HG03521 (cell line): Measurements from ENCODE around the gene SPRYD3.
"Not testable (repeated sequence)": the region's sequence is repeated elsewhere in the genome, so short reads cannot be mapped to it uniquely, and the experiment has no call there.

Experiments used
- ATAC-seq: cut with Tn5 transposase; IDR thresholded peaks from one replicate; pipeline ENCODE4 v1.9.1; 2021; ENCODE audit warnings: mild to moderate bottlenecking, moderate library complexity; ENCODE audit not compliant: unreplicated experiment

SPRYD3 gene

GRCh38 chr12:53102883-53103807 is 24.0 kb upstream of the SPRYD3 start, which contains the start of gene SOAT2:
Gene SOAT2, plus strand, starts transcription at chr12:53103486. Its CDS starts 92 bp downstream, at chr12:53103578.
- ATAC-seq = peak; percentile 47

- ATAC-seq = no peak
Measured at GRCh38 chr12:53101931-53102781, 23.0 kb upstream of the SPRYD3 start.

GRCh38 chr12:53101266-53101665 is 22.1 kb upstream of the SPRYD3 start:
- ATAC-seq = no peak

DNA sequence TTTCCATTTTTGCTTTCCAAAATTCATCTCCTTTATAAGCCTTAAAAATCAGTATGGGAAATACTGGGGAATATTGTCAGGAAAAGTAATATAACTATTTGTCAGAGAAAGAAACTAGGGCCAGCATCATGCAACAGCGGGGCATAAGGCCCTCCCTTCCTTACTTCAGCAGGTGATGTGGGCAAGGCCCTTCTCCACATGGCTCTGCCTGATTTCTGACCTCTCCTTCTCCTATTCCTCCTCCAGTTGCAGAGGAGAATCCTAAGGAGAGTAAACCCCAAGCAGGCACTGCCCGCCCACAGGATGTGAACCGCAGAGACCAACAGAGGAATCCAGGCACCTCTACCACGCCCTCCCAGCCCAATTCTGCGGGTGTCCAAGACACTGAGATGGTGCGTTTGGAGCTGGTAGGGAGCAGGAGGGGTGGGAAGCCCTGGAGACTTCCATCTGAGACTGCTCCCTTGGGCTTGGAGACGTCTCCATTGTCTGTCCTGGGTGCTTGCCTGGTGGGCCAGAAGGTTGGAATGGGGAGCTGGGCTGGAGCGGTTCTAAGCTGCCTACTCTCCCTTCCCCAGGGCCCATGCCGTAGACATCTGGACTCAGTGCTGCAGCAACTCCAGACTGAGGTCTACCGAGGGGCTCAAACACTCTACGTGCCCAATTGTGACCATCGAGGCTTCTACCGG is 21.4 kb upstream of the SPRYD3 start:
- ATAC-seq = no peak

DNA sequence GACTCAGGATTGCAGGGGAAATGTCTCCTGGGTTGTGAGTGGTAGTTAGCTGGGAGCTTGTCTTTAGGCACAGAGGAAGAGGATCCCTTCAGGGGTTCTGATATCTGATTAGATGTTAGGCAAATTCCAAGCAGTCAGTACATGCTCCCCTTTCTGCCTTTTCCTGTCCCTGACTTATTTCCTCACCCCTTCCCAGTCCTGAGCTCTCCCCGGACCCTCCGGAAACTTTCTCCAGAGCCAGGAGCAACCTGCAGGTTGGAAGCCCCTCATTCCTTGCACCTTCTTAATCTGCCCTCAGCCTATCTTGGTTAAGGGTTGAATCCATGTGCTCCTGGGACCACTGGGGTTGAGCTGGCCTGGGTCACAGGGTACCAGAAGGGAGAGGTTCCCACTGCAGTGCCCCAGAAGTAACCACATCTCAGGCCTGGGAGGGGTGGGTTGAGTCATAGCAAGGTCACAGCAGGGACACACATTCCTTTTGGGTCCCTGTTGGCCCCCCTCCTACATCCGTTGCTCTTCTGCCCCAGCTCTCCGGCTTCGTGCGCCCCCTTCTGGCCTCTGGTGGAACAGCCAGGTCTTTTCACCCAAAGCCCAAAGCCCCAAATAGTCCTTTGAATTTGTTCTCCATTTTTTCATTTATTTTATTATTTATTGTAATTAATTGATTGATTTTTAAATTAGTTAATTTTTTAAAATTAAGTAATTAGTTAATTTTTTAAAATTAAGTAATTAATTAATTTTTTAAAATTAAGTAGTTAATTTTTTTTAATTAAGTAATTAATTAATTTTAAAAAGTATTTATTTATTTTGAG is 20.1 kb upstream of the SPRYD3 start:
- ATAC-seq = no peak

- no peak for ATAC-seq
Measured at GRCh38 chr12:53098354-53098981, 19.3 kb upstream of the SPRYD3 start.

DNA sequence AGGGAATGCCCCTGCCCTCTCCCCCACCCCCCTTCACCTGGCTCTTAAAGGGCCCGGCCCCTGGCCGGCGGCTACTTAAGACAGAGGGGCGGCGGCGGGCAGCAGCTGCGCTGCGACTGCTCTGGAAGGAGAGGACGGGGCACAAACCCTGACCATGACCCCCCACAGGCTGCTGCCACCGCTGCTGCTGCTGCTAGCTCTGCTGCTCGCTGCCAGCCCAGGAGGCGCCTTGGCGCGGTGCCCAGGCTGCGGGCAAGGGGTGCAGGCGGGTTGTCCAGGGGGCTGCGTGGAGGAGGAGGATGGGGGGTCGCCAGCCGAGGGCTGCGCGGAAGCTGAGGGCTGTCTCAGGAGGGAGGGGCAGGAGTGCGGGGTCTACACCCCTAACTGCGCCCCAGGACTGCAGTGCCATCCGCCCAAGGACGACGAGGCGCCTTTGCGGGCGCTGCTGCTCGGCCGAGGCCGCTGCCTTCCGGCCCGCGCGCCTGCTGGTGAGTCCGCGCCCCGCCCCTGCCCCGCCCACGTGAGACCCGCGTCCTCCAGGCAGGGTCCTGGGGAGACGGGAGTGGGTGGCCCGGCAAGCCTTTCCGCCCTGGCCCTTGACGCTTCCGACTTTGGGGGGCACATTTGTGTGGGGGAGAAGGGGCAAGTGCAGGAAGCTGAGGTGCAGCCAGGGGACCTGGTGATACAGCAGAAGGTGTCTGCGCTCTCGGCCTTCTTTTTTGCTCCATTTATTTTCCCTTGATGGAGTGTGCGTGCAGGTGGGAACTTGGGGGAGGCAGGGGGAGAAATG is 18.6 kb upstream of the SPRYD3 start, which contains the start of gene IGFBP6:
IGFBP6 (plus strand) TSS at position 104 of the 790 bp plus-strand sequence; CDS start at position 155, 51 bp downstream.
- peak; percentile 43 for ATAC-seq

DNA sequence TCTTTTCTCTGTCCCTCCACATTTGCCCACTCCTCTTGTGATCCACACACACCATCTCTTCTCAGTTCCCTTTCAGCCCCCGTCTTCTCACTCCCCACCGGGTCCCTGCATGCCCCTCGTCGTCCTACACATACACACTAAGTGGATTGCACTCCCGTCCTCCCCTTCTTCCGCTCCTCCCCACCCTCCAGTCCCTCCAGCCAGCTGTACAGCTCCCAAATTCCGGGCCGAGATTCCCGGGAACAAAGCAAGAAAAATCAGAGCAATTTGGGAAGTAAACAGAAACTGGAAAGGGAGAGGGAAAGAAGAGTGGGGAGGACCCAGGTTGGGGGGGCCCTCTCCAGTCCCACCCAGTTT is 18.0 kb upstream of the SPRYD3 start:
- no peak for ATAC-seq

DNA sequence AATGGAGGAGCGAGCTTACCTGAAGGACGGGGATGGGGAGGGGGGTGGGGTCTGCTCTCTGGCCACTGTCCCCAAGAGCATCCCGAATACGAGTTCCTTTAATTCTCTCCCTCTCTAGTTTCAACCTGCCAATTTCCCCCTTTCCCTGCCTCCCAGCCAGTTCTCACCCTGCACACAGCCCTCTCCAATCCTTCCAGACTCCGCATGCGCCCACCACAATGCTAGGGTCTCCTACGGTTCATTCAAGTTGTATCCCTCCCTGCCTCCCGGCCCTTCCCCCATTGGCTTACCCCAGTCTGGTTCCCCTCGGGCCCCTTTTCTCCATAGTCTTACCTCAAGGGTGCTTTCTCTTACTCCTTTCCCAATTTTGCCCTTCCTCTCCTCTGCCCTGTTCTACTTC is 17.6 kb upstream of the SPRYD3 start:
- no peak for ATAC-seq

DNA sequence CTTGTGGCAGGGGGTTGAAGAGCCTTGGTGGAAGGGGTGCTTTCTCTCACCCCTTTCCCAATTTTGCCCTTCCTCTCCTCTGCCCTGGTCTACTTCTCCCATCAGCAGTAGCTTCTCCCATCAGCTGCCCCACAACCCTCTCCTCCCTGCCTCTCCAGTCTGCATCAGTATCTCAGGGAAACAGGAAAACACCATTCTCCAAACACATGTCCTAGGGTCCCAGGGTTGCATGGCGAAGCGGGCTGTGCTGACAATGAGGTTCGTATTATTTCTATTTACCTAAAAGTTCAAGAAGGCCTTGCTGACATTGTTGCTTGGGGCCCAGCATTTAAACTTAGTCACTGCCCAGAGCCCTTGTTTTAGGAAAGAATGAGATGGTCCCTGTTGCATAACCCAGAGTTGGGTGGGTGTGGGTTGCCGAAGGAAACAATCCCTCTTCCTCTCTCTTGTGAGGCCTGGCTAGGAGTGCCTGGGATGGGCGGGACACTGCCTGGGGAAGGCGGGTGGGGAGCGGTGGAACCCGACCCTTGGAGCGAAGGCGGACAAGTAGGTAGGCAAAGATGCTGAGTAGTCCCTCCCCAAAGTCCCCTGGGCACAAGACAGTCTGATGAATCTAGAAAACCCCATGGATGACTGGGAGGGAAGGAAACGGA is 17.0 kb upstream of the SPRYD3 start:
- no peak for ATAC-seq

DNA sequence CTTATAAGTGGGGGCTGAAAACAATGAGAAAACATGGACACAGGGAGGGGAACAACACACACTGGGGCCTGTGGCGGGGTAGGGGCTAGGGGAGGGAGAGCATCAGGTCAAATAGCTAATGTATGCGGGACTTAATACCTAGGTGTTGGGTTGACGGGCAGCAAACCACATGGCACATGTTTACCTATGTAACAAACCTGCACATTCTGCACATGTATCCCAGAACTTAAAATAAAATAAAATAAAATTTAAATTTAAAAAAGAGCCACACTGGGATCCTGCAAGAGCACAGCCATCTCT is 16.4 kb upstream of the SPRYD3 start:
- ATAC-seq = not testable (repeated sequence)

GRCh38 chr12:53094796-53095595 is 15.8 kb upstream of the SPRYD3 start:
- ATAC-seq = not testable (repeated sequence)

- ATAC-seq = no peak
Measured at GRCh38 chr12:53094394-53094787, 15.2 kb upstream of the SPRYD3 start.

DNA sequence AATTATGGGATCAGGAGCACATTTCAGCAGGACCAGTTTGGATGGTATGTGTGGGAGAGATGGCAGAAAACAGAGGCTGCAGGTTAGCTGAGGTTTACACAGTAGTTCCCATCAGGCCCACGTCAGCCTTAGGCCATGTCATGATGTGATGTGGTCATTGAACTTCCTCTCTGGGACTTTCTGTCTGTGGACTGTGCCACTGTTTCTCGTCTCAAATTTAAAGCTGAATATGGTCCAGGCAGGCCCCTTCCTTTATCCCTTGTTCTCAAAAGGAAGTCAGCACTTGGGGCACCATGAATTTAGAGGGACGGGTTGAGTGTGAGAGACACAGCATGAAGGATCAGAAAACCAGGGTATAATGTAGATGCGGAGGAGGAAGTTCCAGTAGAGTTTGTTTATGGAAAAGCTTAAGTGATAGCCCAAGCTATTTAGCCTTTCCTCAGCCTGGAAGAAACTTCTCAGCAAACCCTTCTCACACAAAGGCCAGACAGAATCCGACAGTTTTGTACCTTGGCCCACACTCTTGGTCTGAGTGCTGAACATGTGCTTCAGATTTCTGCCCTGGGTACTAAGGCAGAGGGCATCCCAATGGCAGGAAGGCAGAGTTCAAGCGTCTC is 14.7 kb upstream of the SPRYD3 start:
- ATAC-seq = no peak

- no peak for ATAC-seq
Measured at GRCh38 chr12:53091756-53092155, 12.6 kb upstream of the SPRYD3 start.

- no peak for ATAC-seq
Measured at GRCh38 chr12:53090554-53090953, 11.4 kb upstream of the SPRYD3 start.

DNA sequence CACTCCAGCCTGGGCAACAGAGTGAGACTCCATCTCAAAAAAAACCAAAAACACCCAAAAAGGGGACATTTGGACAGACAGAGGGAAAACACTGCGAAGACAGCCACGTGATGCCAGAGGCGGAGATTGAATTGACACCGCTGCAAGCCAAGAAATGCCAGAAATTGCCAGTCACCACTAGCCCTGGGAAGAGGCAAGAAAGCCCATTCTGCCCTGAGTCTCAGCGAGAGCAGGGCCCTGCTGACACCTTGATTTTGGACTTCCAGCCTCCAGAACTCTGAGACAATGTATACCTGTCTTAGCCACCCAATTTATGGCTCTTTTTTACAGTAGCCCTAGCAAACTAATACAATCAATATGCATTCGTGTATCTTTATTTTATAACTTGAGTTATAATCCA is 10.9 kb upstream of the SPRYD3 start:
- no peak for ATAC-seq
